Measurements from ENCODE around the gene SAYSD1.
"Not testable (repeated sequence)": the region's sequence is repeated elsewhere in the genome, so short reads cannot be mapped to it uniquely, and the experiment has no call there.

DNA sequence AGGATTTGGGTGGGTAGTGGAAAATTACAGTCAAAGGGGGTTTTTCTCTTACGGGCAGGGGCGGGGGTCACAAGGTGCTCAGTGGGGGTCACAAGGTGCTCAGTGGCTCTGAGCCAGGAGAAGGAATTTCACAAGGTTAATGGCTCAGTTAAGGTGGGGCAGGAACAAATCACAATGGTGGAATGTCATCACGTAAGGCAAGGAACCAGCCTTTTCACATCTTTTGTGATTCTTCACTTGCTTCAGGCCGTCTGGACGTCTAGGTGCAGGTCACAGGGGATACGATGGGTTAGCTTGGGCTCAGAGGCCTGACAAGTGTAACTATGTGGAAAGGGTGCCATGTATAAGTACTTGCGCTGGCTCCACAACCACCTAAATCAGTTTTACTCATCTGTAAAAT is 21.2 kb upstream of the SAYSD1 start:
- TF ChIP-seq, protein P1, sequence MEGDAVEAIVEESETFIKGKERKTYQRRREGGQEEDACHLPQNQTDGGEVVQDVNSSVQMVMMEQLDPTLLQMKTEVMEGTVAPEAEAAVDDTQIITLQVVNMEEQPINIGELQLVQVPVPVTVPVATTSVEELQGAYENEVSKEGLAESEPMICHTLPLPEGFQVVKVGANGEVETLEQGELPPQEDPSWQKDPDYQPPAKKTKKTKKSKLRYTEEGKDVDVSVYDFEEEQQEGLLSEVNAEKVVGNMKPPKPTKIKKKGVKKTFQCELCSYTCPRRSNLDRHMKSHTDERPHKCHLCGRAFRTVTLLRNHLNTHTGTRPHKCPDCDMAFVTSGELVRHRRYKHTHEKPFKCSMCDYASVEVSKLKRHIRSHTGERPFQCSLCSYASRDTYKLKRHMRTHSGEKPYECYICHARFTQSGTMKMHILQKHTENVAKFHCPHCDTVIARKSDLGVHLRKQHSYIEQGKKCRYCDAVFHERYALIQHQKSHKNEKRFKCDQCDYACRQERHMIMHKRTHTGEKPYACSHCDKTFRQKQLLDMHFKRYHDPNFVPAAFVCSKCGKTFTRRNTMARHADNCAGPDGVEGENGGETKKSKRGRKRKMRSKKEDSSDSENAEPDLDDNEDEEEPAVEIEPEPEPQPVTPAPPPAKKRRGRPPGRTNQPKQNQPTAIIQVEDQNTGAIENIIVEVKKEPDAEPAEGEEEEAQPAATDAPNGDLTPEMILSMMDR (conservative IDR thresholded peaks at IDR 0.05; ENCODE audit: low read depth, low read length): not testable (repeated sequence)
- not testable (repeated sequence) for TF ChIP-seq EZH2 (IDR thresholded peaks at IDR 0.05; ENCODE audit: low read length, unreplicated experiment)
